RWPE2 (cell line): ENCODE measurements around the gene CMKLR1.

Experiments used
- ATAC-seq: fragments of 200-7000 bp; cut with Tn5 transposase; 3 replicates; pipeline ENCODE4 v1.9.1; 2021; ENCODE audit warnings: low read depth
- DNase-seq: peaks from one replicate; pipeline ENCODE4 v3.0.0-alpha.2; 2020; ENCODE audit warnings: low spot score
- H3K27ac ChIP-seq: fragments of 450-650 bp; 2 replicates; pipeline ENCODE4 v1.5.1; 2017; ENCODE audit warnings: mild to moderate bottlenecking; ENCODE audit not compliant: poor library complexity, severe bottlenecking
- H3K27me3 ChIP-seq: fragments of 250-450 bp; sonication (Bioruptor Pico); 2 replicates; pipeline ENCODE4 v1.5.1; 2021; ENCODE audit warnings: mild to moderate bottlenecking, moderate library complexity; ENCODE audit not compliant: insufficient read depth, poor library complexity, severe bottlenecking
- H3K36me3 ChIP-seq: fragments of 250-450 bp; sonication (Bioruptor Pico); 2 replicates; pipeline ENCODE4 v1.5.1; 2020; ENCODE audit warnings: low read depth, mild to moderate bottlenecking, moderate library complexity
- H3K4me1 ChIP-seq: fragments of 250-450 bp; sonication (Bioruptor Pico); 2 replicates; pipeline ENCODE4 v1.5.1; 2021; ENCODE audit warnings: mild to moderate bottlenecking, moderate library complexity; ENCODE audit not compliant: insufficient read depth, poor library complexity, severe bottlenecking
- H3K4me3 ChIP-seq: fragments of 250-450 bp; sonication (Bioruptor Pico); 2 replicates; pipeline ENCODE4 v1.5.1; 2021; ENCODE audit warnings: mild to moderate bottlenecking, moderate library complexity; ENCODE audit not compliant: severe bottlenecking
- H3K9me3 ChIP-seq: fragments of 250-450 bp; sonication (Bioruptor Pico); 2 replicates; pipeline ENCODE4 v1.5.1; 2021; ENCODE audit warnings: mild to moderate bottlenecking, moderate library complexity; ENCODE audit not compliant: severe bottlenecking
- TF ChIP-seq, protein P1 (sequence below): fragments of 450-650 bp; IDR thresholded peaks from one replicate; pipeline ENCODE4 v1.5.1; 2017; ENCODE audit warnings: mild to moderate bottlenecking, moderate library complexity; ENCODE audit not compliant: poor library complexity, severe bottlenecking

CMKLR1 gene

DNA sequence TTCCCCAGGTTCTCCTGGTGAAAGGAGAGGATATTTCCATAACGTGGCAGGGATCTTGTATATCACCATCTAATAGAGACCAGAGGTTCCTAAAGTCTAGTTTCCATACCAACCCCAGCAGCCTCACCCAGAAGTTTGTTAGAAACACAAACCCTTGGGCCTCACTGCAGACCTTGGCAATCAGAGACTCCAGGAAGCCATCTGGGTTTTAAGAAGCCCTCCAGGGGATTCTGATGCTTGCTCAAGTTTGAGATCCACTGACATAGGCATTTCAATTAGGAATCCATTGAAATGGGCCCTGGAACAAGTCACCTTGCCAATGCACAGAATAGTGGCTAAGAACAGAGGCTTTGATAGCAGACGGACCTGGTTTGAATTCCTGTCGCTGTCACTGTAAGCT is 2.2 kb upstream of the CMKLR1 start:
- Histone ChIP-seq H3K27me3 (peaks cover 10% of the 10 kb centered on the region), H3K27ac (no peak overlapping the region), H3K9me3 (no peaks in the 10 kb centered on the region), H3K4me3 (no peak overlapping the region), H3K36me3 (no peaks in the 10 kb centered on the region), H3K4me1 (no peaks in the 10 kb centered on the region)
- TF ChIP-seq, protein P1, sequence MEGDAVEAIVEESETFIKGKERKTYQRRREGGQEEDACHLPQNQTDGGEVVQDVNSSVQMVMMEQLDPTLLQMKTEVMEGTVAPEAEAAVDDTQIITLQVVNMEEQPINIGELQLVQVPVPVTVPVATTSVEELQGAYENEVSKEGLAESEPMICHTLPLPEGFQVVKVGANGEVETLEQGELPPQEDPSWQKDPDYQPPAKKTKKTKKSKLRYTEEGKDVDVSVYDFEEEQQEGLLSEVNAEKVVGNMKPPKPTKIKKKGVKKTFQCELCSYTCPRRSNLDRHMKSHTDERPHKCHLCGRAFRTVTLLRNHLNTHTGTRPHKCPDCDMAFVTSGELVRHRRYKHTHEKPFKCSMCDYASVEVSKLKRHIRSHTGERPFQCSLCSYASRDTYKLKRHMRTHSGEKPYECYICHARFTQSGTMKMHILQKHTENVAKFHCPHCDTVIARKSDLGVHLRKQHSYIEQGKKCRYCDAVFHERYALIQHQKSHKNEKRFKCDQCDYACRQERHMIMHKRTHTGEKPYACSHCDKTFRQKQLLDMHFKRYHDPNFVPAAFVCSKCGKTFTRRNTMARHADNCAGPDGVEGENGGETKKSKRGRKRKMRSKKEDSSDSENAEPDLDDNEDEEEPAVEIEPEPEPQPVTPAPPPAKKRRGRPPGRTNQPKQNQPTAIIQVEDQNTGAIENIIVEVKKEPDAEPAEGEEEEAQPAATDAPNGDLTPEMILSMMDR = no peak
- ATAC-seq (no peak), DNase-seq (no peak)

- TF ChIP-seq, protein P1 = no peak
- no peak overlapping the region for H3K4me3 ChIP-seq
- peaks cover 10% of the 10 kb centered on the region for H3K27me3 ChIP-seq
- H3K36me3 ChIP-seq = no peaks in the 10 kb centered on the region
- DNase-seq (no peak), ATAC-seq (no peak)
- H3K9me3 ChIP-seq = no peaks in the 10 kb centered on the region
- no peaks in the 10 kb centered on the region for H3K4me1 ChIP-seq
- no peak overlapping the region for H3K27ac ChIP-seq
Measured at GRCh38 chr12:108340037-108340436, 926 bp upstream of the CMKLR1 start.

GRCh38 chr12:108337235-108338223 is 1.6 kb downstream of the CMKLR1 start:
- Histone ChIP-seq H3K36me3 (no peaks in the 10 kb centered on the region), H3K4me1 (no peaks in the 10 kb centered on the region), H3K27me3 (peaks cover 10% of the 10 kb centered on the region), H3K27ac (no peak overlapping the region), H3K4me3 (no peak overlapping the region), H3K9me3 (no peaks in the 10 kb centered on the region)
- TF ChIP-seq, protein P1 = peak; percentile 42
- ATAC-seq = peak; percentile 53; the same call in 1 of the 3 replicates
- peak; percentile 21 for DNase-seq

DNA sequence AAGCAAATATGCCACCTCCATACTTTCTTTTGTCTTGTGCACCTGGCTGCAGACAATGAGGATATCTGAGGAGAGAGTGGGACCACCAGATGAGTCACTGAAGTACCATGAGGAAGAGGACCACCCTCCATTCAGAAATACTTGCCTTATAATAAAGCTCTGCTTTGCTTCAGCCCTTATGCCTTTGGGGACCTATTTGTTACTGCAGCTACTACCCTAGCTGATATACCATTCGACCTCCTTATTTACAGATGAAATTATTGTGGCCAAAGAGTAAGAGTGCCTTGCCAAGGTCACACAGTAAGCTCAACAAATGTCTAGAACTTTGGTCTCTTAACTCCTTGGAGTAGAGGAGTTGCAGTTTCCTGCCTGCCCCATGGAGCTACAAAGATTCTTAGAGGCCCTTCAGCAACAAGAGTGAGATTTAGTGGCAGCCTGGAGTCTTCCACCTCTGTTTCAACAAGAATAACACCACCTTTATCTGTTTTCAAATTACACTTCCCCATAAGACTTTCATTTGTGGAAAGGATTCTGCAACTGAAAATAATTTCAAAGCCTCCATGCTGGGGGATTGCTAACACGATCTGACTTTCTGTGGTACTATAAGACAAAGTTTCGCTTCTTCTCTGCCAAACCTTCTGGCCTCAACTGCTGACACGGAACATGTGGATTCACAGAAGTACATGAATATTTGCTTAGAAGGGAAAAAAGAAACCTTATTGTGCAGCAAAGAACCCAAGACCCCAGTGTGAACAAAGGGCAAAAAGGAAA is 3.6 kb downstream of the CMKLR1 start:
- no peaks in the 10 kb centered on the region for H3K4me1 ChIP-seq
- ATAC-seq = no peak
- no peaks in the 10 kb centered on the region for H3K36me3 ChIP-seq

More for the DNA sequence above, 3.6 kb downstream of the CMKLR1 start:
- H3K27me3 ChIP-seq = peaks cover 10% of the 10 kb centered on the region
- TF ChIP-seq, protein P1 = no peak
- no peak for DNase-seq
- no peak overlapping the region for H3K27ac ChIP-seq
- no peaks in the 10 kb centered on the region for H3K9me3 ChIP-seq
- no peak overlapping the region for H3K4me3 ChIP-seq
